Ovary (tissue), 9 donors: ENCODE results near the gene KIAA0040. TPM values are rescaled to one million over a fixed set of nuclear protein-coding genes. Genes with fewer than 3 reads are reported as not detected.

Experiments
- DNase-seq, 5 donors: peaks; one replicate each; pipeline ENCODE4 v3.0.0-alpha.2; 2019 to 2020
- H3K27ac ChIP-seq, 2 donors: fragments of 200-600 bp; one replicate each; pipeline versions ENCODE4 v1.5.1 to v1.8.0; 2019 to 2022
- H3K27me3 ChIP-seq: fragments of 200-600 bp; one replicate; pipeline ENCODE4 v1.8.0; 2022
- H3K36me3 ChIP-seq: fragments of 200-600 bp; sonication (generic); one replicate; pipeline ENCODE4 v1.5.1; 2019
- H3K4me1 ChIP-seq: one replicate; pipeline ENCODE4 v1.8.1; 2013; ENCODE audit warnings: mild to moderate bottlenecking, moderate library complexity; ENCODE audit not compliant: insufficient read depth
- H3K4me3 ChIP-seq: fragments of 200-600 bp; sonication (generic); one replicate; pipeline ENCODE4 v1.5.1; 2017
- H3K9me3 ChIP-seq, 2 donors: fragments of 200-600 bp in 1 of 2; sonication (generic) in 1 of 2; one replicate each; pipeline versions ENCODE4 v1.5.1 to v1.8.1; 2013 to 2019; ENCODE audit warnings: mild to moderate bottlenecking in 1 of 2, moderate library complexity in 1 of 2
- EP300 ChIP-seq: sonication (generic); formaldehyde crosslinking; IDR thresholded peaks from one replicate; pipeline ENCODE4 v1.6.1; 2017; ENCODE audit warnings: antibody characterized with exemption
- POLR2A ChIP-seq: fragments of 450-650 bp; IDR thresholded peaks from one replicate; pipeline ENCODE4 v1.6.1; 2017; ENCODE audit warnings: antibody characterized with exemption, mild to moderate bottlenecking, moderate library complexity
- WGBS, 3 donors: extraction: QIAGEN DNeasy Blood & Tissue Kit in 1 of 3; methylation state at CpG; one replicate each; pipeline versions ENCODE4 v1.1.5 to v1.1.7; 2013 to 2017; 5-methylcytosine and 5-hydroxymethylcytosine counted together
- intact Hi-C, 4 donors: fragments of 100-400 bp; cut with DNase I; formaldehyde crosslinking; loops; one replicate each; pipeline versions ENCODE4 v1.11.0 to v1.15.1; 2022 to 2023
- polyA plus RNA-seq, 2 donors: library from polyadenylated mRNA; stranded (reverse); fragments of 200-250 nt in 1 of 2; fragments of 350-450 nt in 1 of 2; fragmentation: Illumina TruSeq in 1 of 2; extraction: RNeasy Lipid Tissue Mini Kit (QIAGEN cat#74804) in 1 of 2; gene quantifications; one replicate each; pipeline ENCODE4 v1.2.3, GENCODE V29; 2013 to 2014
- total RNA-seq, 7 donors: library from RNA; depleted of rRNA in 2 of 7; stranded (reverse); fragments of >200 nt in 2 of 7; fragmentation: NEBNext Ultra II Directional in 3 of 7; extraction: Animal tissue kit (Norgen Biotek cat#: 25700) in 3 of 7; gene quantifications; one replicate each; pipeline versions ENCODE4 v1.1.0 to v1.2.4, GENCODE V29; 2016 to 2023
- TF ChIP-seq, protein P1 (sequence below), 3 donors: fragments of 450-650 bp in 2 of 3; fragments of 200-600 bp in 1 of 3; IDR thresholded peaks; one replicate each; pipeline versions ENCODE4 v1.5.1 to v1.8.0; 2016 to 2022; ENCODE audit warnings: antibody characterized with exemption in 3 of 3, mild to moderate bottlenecking in 1 of 3
- donor health status: DM: no; HTN: no; CAD: no; lungs with moderate emphysema.
- donor health status: DM: no; HTN: no; CAD: no.
- donor health status: Bipolar disorder and iron deficiency.
- donor health status: DM: yes; HTN: yes; CAD: no.
- donor health status: DM: no; HTN: no; CAD: no.
- donor health status: DM: yes; HTN: yes; CAD: no.

Gene KIAA0040
- total and polyA plus RNA-seq, 9 donors = 5.2 to 24.7 (median 9.9) TPM

DNA sequence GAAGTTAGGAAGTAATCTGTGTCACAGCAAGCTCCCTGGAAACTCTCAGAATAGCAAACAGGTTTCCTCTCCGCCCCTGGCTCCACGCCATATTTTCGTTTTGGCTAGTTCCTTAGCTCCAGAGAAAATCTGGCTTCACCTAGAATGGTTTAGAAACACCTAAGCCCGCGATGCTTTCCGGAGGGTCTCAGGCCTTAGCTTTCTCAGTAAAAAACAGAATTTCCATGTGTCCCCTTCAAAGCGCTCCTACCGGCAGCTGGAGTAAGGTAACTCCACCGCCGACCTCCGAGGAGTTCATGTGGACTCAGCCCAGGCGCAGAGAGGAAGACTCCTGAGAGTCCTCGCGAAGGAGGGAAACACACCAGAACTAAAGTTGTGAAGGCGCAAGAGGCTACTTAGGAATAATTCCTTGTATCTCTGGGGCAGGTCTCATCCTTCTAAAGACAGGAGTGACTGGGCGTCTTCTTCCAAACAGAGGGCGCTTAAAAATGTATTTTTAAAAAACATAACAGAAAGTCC, 406 bp downstream of the KIAA0040 start:
- intact Hi-C loops = no loop called here

DNA sequence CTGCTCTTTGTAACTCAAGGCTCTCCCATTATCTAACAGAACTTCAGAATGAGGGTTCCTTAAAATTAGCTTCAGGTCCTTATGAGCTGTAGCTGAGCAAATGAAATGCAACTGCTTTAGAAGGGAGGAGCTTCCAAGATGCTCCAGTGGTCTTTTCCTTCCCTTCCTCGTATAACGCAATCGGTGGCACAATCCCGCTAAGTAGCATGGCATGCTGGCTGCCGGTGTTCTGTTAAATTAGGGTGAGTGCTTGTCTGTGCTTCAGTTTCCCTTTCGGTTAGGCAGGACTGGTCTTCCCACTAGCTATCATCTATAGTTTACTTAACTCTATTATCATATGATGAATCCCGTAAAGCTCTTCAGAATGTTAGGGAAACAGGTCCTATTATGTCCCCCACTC, 917 bp downstream of the KIAA0040 start:
- Histone ChIP-seq H3K4me3 (peak overlapping the region; percentile 63), H3K9me3 (no peaks in the 10 kb centered on the region), H3K4me1 (peaks cover 13% of the 10 kb centered on the region), H3K27ac (no peak overlapping the region), H3K36me3 (no peaks in the 10 kb centered on the region), H3K27me3 (no peaks in the 10 kb centered on the region)
- intact Hi-C loops = no loop called here
- WGBS, 3 donors = 11 to 21% (median 17%) methylated on average over 7 of the region's 7 CpGs
- TF ChIP-seq, protein P1, sequence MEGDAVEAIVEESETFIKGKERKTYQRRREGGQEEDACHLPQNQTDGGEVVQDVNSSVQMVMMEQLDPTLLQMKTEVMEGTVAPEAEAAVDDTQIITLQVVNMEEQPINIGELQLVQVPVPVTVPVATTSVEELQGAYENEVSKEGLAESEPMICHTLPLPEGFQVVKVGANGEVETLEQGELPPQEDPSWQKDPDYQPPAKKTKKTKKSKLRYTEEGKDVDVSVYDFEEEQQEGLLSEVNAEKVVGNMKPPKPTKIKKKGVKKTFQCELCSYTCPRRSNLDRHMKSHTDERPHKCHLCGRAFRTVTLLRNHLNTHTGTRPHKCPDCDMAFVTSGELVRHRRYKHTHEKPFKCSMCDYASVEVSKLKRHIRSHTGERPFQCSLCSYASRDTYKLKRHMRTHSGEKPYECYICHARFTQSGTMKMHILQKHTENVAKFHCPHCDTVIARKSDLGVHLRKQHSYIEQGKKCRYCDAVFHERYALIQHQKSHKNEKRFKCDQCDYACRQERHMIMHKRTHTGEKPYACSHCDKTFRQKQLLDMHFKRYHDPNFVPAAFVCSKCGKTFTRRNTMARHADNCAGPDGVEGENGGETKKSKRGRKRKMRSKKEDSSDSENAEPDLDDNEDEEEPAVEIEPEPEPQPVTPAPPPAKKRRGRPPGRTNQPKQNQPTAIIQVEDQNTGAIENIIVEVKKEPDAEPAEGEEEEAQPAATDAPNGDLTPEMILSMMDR (IDR thresholded peaks at IDR 0.05) = no peak
- DNase-seq = peak in 1 of 5 donors; percentile 26

More for the DNA sequence above, 406 bp downstream of the KIAA0040 start:
- H3K4me1 ChIP-seq = peaks cover 11% of the 10 kb centered on the region
- no peaks in the 10 kb centered on the region for H3K27me3 ChIP-seq
- H3K4me3 ChIP-seq = peak overlapping the region; percentile 63
- no peaks in the 10 kb centered on the region for H3K9me3 ChIP-seq
- 0 to 2% (median 0%) methylated on average over 17 of the region's 17 CpGs for WGBS, 3 donors
- peak overlapping the region; percentile 42 to 47 for H3K27ac ChIP-seq
- H3K36me3 ChIP-seq = no peaks in the 10 kb centered on the region
- DNase-seq = peak; percentile 56 to 71 (median 68)
- TF ChIP-seq, protein P1 (IDR thresholded peaks at IDR 0.05) = no peak

DNA sequence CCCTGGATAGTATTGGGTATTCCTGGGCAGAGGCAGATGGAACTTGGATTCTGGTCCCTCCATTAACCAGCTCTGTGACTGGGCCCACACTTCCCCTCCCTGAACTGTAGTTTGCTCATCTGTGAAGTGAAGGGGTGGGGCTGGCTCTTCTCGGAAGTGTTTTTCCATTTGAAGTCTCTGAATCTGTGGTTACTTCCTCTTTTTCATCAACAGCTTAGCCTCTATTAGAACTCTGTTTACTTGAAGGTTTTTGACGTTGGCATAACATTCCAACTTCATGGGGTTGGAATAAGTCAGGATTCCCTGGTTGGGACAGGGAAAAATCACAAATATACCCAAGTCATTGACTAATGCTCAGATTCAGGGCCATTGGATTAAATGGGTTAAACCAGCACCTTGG, 3.6 kb downstream of the KIAA0040 start:
- Histone ChIP-seq H3K4me1 (peaks cover 13% of the 10 kb centered on the region), H3K27ac (no peak overlapping the region), H3K9me3 (no peaks in the 10 kb centered on the region), H3K4me3 (no peak overlapping the region), H3K36me3 (no peaks in the 10 kb centered on the region), H3K27me3 (no peaks in the 10 kb centered on the region)
- intact Hi-C loops = no loop called here
- WGBS, 3 donors = 74 to 79% (median 74%) methylated on average over 2 of the region's 2 CpGs
- TF ChIP-seq, protein P1 (IDR thresholded peaks at IDR 0.05) = no peak
- TF ChIP-seq EP300 (no peak), POLR2A (no peak)
- no peak for DNase-seq

DNA sequence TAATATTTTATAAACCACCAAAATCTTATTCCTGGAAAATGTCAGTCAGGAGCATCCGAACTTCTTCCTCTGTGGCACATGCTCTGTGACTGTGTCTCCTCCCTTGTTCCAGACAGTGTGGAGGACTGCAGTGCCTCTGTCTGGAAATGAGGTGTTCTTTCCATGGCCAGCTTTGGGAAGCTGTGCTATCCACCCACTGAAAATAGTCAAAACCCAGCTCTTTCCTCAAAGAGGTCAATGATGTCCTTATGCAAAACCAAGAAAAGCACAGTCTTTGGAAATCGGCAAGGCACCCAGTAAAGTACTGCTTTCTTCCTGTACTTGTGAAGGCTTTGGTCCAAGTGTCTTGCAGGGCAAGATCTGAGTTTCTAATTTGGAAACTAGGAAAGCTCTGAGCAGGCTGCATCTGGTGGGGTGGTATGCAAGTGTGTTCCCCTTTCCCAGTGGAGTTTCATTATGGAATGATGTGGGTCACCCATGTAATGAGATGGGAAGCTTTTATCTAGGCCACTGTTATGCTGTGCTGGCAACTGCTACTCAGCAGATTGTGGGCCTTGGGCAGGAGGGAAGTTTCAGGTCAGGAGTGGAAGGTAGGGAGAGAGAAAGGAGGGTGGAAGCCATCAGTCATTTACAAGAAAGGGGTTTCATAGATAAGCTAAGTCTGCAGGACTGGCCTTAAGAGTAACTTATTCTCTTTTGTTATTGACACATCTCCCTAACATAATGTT, 6.0 kb downstream of the KIAA0040 start:
- H3K4me1 ChIP-seq = peaks cover 12% of the 10 kb centered on the region
- WGBS, 3 donors = 68 to 79% (median 77%) methylated on average over 2 of the region's 2 CpGs
- H3K4me3 ChIP-seq = no peak overlapping the region
- H3K27ac ChIP-seq = no peak overlapping the region
- H3K36me3 ChIP-seq = no peaks in the 10 kb centered on the region
- H3K27me3 ChIP-seq = no peaks in the 10 kb centered on the region
- H3K9me3 ChIP-seq = no peaks in the 10 kb centered on the region
- DNase-seq = no peak
- intact Hi-C loops = no loop called here
- TF ChIP-seq, protein P1 (IDR thresholded peaks at IDR 0.05) = no peak
- TF ChIP-seq EP300 (no peak), POLR2A (no peak)
